Gastrocnemius medialis (tissue), 4 donors: Measurements from ENCODE around the gene TRA2B. TPM values are rescaled to one million over a fixed set of nuclear protein-coding genes. Genes with fewer than 3 reads are reported as not detected.

Experiments
- ATAC-seq, 2 donors: fragments of 150-250 bp; one replicate each; pipeline ENCODE4 v1.9.1; 2016
- DNase-seq, 2 donors: peaks; one replicate each; pipeline ENCODE4 v3.0.0-alpha.2; 2019
- H3K27ac ChIP-seq, 4 donors: fragments of 200-600 bp; sonication (generic); 1 replicate in 1 of 4; 2 replicates in 3 of 4; pipeline ENCODE4 v1.5.1; 2016 to 2018; ENCODE audit warnings: mild to moderate bottlenecking in 2 of 4, moderate library complexity in 1 of 4
- H3K27me3 ChIP-seq, 3 donors: fragments of 200-600 bp; sonication (generic) in 2 of 3; 1 replicate in 1 of 3; 2 replicates in 2 of 3; pipeline versions ENCODE4 v1.5.1 to v1.6.0; 2016 to 2019; ENCODE audit warnings: mild to moderate bottlenecking in 1 of 3, moderate library complexity in 1 of 3
- H3K36me3 ChIP-seq, 2 donors: fragments of 200-600 bp; sonication (generic) in 1 of 2; one replicate each; pipeline ENCODE4 v1.5.1; 2017 to 2018
- H3K4me1 ChIP-seq, 2 donors: fragments of 200-600 bp; sonication (generic) in 1 of 2; one replicate each; pipeline ENCODE4 v1.5.1; 2016 to 2017; ENCODE audit warnings: mild to moderate bottlenecking in 2 of 2
- H3K4me3 ChIP-seq, 4 donors: fragments of 200-600 bp; sonication (generic) in 3 of 4; 1 replicate in 1 of 4; 2 replicates in 3 of 4; pipeline ENCODE4 v1.5.1; 2016 to 2019; ENCODE audit warnings: mild to moderate bottlenecking in 2 of 4
- H3K9me3 ChIP-seq, 3 donors: fragments of 200-600 bp; sonication (generic) in 2 of 3; 1 replicate in 1 of 3; 2 replicates in 2 of 3; pipeline ENCODE4 v1.5.1; 2016 to 2019
- CTCF ChIP-seq, 5 experiments: fragments of 450-650 bp in 3 of 5; fragments of 200-600 bp in 2 of 5; sonication (generic) in 2 of 5; IDR thresholded peaks in 4 of 5; conservative IDR thresholded peaks in 1 of 5; 1 replicate in 4 of 5; 2 replicates in 1 of 5; pipeline ENCODE4 v1.5.1; 2016 to 2019; ENCODE audit warnings: antibody characterized with exemption in 5 of 5, mild to moderate bottlenecking in 3 of 5, moderate library complexity in 3 of 5
- POLR2A ChIP-seq, 2 donors: fragments of 450-650 bp; IDR thresholded peaks; one replicate each; pipeline ENCODE4 v1.6.1; 2017; ENCODE audit warnings: antibody characterized with exemption in 2 of 2, mild to moderate bottlenecking in 2 of 2, moderate library complexity in 2 of 2
- in situ Hi-C, 4 donors: fragments of 200-750 bp; cut with MboI; loops; one replicate each; pipeline versions ENCODE4 v1.15.0 to v1.8.0; 2017; ENCODE audit warnings: low sequenced_read_pairs in 4 of 4
- intact Hi-C: fragments of 100-400 bp; cut with DNase I; formaldehyde crosslinking; loops from one replicate; pipeline ENCODE4 v1.15.1; 2023; ENCODE audit warnings: low total_unique reads
- total RNA-seq, 4 donors: library from RNA; depleted of rRNA; stranded (reverse); fragments of >200 nt; gene quantifications; one replicate each; pipeline versions ENCODE4 v1.1.0 to v1.2.3, GENCODE V29; 2016

TRA2B gene
- total RNA-seq, 4 donors from 2014 or later = 57.5 to 234 (median 65.1) TPM

GRCh38 chr3:185900228-185900627, 37.6 kb downstream of the TRA2B start:
- H3K4me3 ChIP-seq = no peak overlapping the region
- in situ Hi-C loops = no loop called here
- ATAC-seq (no peak), DNase-seq (no peak)
- TF ChIP-seq CTCF (IDR thresholded peaks at IDR 0.05 in 4 of 5, conservative IDR thresholded peaks at IDR 0.05 in 1 of 5) (no peak), POLR2A (IDR thresholded peaks at IDR 0.05) (no peak)
- H3K4me1 ChIP-seq = no peaks in the 10 kb centered on the region
- no peaks in the 10 kb centered on the region for H3K9me3 ChIP-seq
- no peaks in the 10 kb centered on the region for H3K27me3 ChIP-seq
- intact Hi-C loops = no loop called here
- no peaks in the 10 kb centered on the region for H3K36me3 ChIP-seq
- no peak overlapping the region for H3K27ac ChIP-seq

- TF ChIP-seq POLR2A (IDR thresholded peaks at IDR 0.05) (no peak), CTCF (IDR thresholded peaks at IDR 0.05 in 4 of 5, conservative IDR thresholded peaks at IDR 0.05 in 1 of 5) (no peak)
- Histone ChIP-seq H3K36me3 (no peaks in the 10 kb centered on the region), H3K4me1 (no peaks in the 10 kb centered on the region), H3K27ac (no peak overlapping the region), H3K9me3 (no peaks in the 10 kb centered on the region), H3K27me3 (no peaks in the 10 kb centered on the region), H3K4me3 (no peak overlapping the region)
- DNase-seq (no peak), ATAC-seq (no peak)
- in situ Hi-C loops = loop anchor here in 1 of 4 donors (25.0 kb wide), 1 partner anchor 1591 kb away; no protein-coding TSS in a partner anchor
- intact Hi-C loops = no loop called here
These were observed 41.2 kb downstream of the TRA2B start for GRCh38 chr3:185896636-185897035.

- no peaks in the 10 kb centered on the region for H3K9me3 ChIP-seq
- H3K27me3 ChIP-seq = peaks cover 0 to 4% (median 0%) of the 10 kb centered on the region in 3 donors
- H3K27ac ChIP-seq = no peak overlapping the region
- H3K4me1 ChIP-seq = no peaks in the 10 kb centered on the region
- intact Hi-C loops = no loop called here
- in situ Hi-C loops = loop anchor here in 1 of 4 donors (25.0 kb wide), 1 partner anchor 1600 kb away; no protein-coding TSS in a partner anchor
- ATAC-seq (no peak), DNase-seq (no peak)
- no peaks in the 10 kb centered on the region for H3K36me3 ChIP-seq
- no peak overlapping the region for H3K4me3 ChIP-seq
- no peak for TF ChIP-seq POLR2A (IDR thresholded peaks at IDR 0.05)
- no peak for TF ChIP-seq CTCF (IDR thresholded peaks at IDR 0.05 in 4 of 5, conservative IDR thresholded peaks at IDR 0.05 in 1 of 5)
These were observed 50.7 kb downstream of the TRA2B start for GRCh38 chr3:185887066-185887465.

GRCh38 chr3:185884641-185885040, 53.2 kb downstream of the TRA2B start:
- no peaks in the 10 kb centered on the region for H3K36me3 ChIP-seq
- H3K27ac ChIP-seq = no peak overlapping the region
- H3K27me3 ChIP-seq = peaks cover 0 to 4% (median 0%) of the 10 kb centered on the region in 3 donors
- H3K9me3 ChIP-seq = no peaks in the 10 kb centered on the region
- intact Hi-C loops (no loop called here), in situ Hi-C loops (loop anchor here in 1 of 4 donors (25.0 kb wide), 1 partner anchor 1603 kb away; no protein-coding TSS in a partner anchor)
- H3K4me1 ChIP-seq = no peaks in the 10 kb centered on the region
- ATAC-seq (no peak), DNase-seq (no peak)
- TF ChIP-seq POLR2A (IDR thresholded peaks at IDR 0.05) = no peak
- no peak for TF ChIP-seq CTCF (IDR thresholded peaks at IDR 0.05 in 4 of 5, conservative IDR thresholded peaks at IDR 0.05 in 1 of 5)
- no peak overlapping the region for H3K4me3 ChIP-seq

- ATAC-seq = no peak
- no peak for DNase-seq
- H3K9me3 ChIP-seq = no peaks in the 10 kb centered on the region
- in situ Hi-C loops (loop anchor here in 1 of 4 donors (25.0 kb wide), 1 partner anchor 1605 kb away; no protein-coding TSS in a partner anchor), intact Hi-C loops (no loop called here)
- H3K27me3 ChIP-seq = no peaks in the 10 kb centered on the region
- no peaks in the 10 kb centered on the region for H3K4me1 ChIP-seq
- H3K4me3 ChIP-seq = no peak overlapping the region
- no peaks in the 10 kb centered on the region for H3K36me3 ChIP-seq
- no peak overlapping the region for H3K27ac ChIP-seq
- TF ChIP-seq CTCF (IDR thresholded peaks at IDR 0.05 in 4 of 5, conservative IDR thresholded peaks at IDR 0.05 in 1 of 5) (no peak), POLR2A (IDR thresholded peaks at IDR 0.05) (no peak)
These were observed 55.9 kb downstream of the TRA2B start for GRCh38 chr3:185881926-185882325.
